ENCODE data around the gene CARD10.
"Not testable (repeated sequence)": the region's sequence is repeated elsewhere in the genome, so short reads cannot be mapped to it uniquely, and the experiment has no call there.

CARD10 gene

DNA sequence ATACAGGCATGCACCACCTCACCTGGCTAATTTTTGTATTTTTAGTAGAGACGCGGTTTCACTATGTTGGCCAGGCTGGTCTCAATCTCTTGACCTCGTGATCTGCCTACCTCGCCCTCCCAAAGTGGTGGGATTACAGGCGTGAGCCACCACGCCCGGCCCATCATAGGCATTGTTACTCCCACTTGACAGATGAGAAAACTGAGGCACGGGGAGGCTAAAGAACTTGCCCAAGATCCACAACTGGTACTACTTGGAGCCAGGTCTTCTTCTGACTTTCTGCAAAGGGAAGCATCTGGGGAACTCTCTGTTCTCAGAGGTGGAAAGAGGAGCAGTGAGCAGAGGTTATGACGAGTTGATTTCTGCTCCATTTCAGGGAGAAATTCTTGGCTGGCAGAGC, 31.7 kb upstream of the CARD10 start:
- not testable (repeated sequence) for H3K4me3 ChIP-seq (ENCODE audit: low read length); H3K9ac ChIP-seq (ENCODE audit: low read length); H3K27me3 ChIP-seq (ENCODE audit: control insufficient read depth, insufficient read depth, low read length); H3K36me3 ChIP-seq (ENCODE audit: control insufficient read depth, insufficient read depth, low read length); H3K9me3 ChIP-seq (ENCODE audit: control insufficient read depth, low read length)
- peaks cover 38% of the 10 kb centered on the region for H3K4me1 ChIP-seq (ENCODE audit: control insufficient read depth, insufficient read depth, low read length)

- Histone ChIP-seq H3K27me3 (ENCODE audit: control insufficient read depth, insufficient read depth, low read length) (no peaks in the 10 kb centered on the region), H3K4me3 (ENCODE audit: low read length) (no peak overlapping the region), H3K4me1 (ENCODE audit: control insufficient read depth, insufficient read depth, low read length) (peaks cover 50% of the 10 kb centered on the region), H3K9ac (ENCODE audit: low read length) (no peak overlapping the region), H3K9me3 (ENCODE audit: control insufficient read depth, low read length) (no peaks in the 10 kb centered on the region), H3K36me3 (ENCODE audit: control insufficient read depth, insufficient read depth, low read length) (no peaks in the 10 kb centered on the region)
Observed at GRCh38 chr22:37549704-37550059, 30.5 kb upstream of the CARD10 start.

DNA sequence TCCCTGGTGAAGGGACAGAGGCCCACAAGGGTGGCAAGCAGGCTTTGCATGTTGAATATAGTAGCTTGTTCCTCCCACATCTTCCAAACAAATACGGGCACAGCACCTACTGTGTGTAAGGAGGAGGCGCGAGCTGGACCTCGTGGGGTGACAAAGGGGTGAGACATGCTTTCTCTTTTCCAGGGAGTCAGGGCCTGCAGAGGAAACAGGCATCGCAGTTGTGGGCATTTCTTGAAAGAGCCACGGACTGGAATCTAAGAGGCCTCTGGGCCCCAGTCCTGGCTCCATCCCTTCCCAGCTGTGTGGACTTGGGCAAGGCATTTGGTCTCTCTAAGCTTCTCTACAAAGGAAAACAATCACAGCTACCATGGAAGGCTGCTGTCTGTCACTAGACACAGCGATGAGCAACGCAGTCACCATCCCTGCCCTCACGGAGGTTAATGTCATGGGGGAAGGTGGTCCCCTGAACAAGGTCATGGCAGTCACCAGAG, 28.1 kb upstream of the CARD10 start:
- Histone ChIP-seq H3K4me3 (ENCODE audit: low read length) (no peak overlapping the region), H3K27me3 (ENCODE audit: control insufficient read depth, insufficient read depth, low read length) (no peaks in the 10 kb centered on the region), H3K36me3 (ENCODE audit: control insufficient read depth, insufficient read depth, low read length) (no peaks in the 10 kb centered on the region), H3K4me1 (ENCODE audit: control insufficient read depth, insufficient read depth, low read length) (peaks cover 47% of the 10 kb centered on the region), H3K9ac (ENCODE audit: low read length) (peak overlapping the region; percentile 87), H3K9me3 (ENCODE audit: control insufficient read depth, low read length) (no peaks in the 10 kb centered on the region)

GRCh38 chr22:37546437-37547250, 27.4 kb upstream of the CARD10 start:
- no peaks in the 10 kb centered on the region for H3K27me3 ChIP-seq (ENCODE audit: control insufficient read depth, insufficient read depth, low read length)
- H3K4me3 ChIP-seq (ENCODE audit: low read length): no peak overlapping the region
- peak overlapping the region; percentile 87 for H3K9ac ChIP-seq (ENCODE audit: low read length)
- H3K9me3 ChIP-seq (ENCODE audit: control insufficient read depth, low read length): no peaks in the 10 kb centered on the region
- no peaks in the 10 kb centered on the region for H3K36me3 ChIP-seq (ENCODE audit: control insufficient read depth, insufficient read depth, low read length)
- H3K4me1 ChIP-seq (ENCODE audit: control insufficient read depth, insufficient read depth, low read length): peaks cover 47% of the 10 kb centered on the region

GRCh38 chr22:37545703-37546436, 26.7 kb upstream of the CARD10 start:
- no peaks in the 10 kb centered on the region for H3K36me3 ChIP-seq (ENCODE audit: control insufficient read depth, insufficient read depth, low read length)
- no peaks in the 10 kb centered on the region for H3K9me3 ChIP-seq (ENCODE audit: control insufficient read depth, low read length)
- peak overlapping the region; percentile 87 for H3K9ac ChIP-seq (ENCODE audit: low read length)
- peaks cover 54% of the 10 kb centered on the region for H3K4me1 ChIP-seq (ENCODE audit: control insufficient read depth, insufficient read depth, low read length)
- peak overlapping the region; percentile 31 for H3K4me3 ChIP-seq (ENCODE audit: low read length)
- no peaks in the 10 kb centered on the region for H3K27me3 ChIP-seq (ENCODE audit: control insufficient read depth, insufficient read depth, low read length)

DNA sequence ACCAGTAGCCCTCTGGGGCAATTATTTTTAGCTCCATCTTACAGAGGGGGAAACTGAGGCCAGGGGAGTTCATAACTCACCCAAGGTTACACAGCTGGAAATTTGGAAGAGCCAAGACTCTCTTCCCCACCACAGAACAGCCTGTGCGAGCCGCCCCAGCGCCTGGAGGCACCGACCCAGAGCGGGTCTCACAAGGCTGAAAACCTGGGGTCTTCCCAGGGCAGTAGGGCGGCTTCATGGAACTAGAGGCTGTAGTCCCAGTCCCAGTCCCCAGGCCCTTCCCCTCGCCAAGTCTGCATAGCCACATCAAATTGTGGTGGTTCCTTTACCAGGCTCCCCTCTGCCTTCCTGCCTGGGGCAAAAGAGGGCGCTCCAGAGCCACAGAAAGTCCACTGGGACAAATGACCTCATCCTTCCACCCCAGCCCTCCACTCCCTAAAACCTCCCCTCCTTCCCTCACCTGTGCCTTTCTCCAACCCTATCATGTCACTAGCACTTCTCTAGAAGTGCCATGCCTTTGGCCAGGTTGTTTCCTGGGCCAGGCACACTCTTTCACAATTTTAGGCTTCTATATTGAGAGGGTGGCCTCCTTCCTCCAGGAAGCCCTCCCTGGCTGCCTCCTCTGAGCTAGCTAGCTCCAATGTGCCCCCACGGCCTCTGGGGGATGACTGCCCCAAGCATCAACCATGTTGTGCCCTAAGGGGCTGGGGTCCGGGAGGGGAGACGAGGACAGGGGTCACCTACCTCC, 25.9 kb upstream of the CARD10 start:
- H3K36me3 ChIP-seq (ENCODE audit: control insufficient read depth, insufficient read depth, low read length): no peaks in the 10 kb centered on the region
- H3K27me3 ChIP-seq (ENCODE audit: control insufficient read depth, insufficient read depth, low read length): no peaks in the 10 kb centered on the region
- H3K4me3 ChIP-seq (ENCODE audit: low read length): peak overlapping the region; percentile 31
- peak overlapping the region; percentile 87 for H3K9ac ChIP-seq (ENCODE audit: low read length)
- no peaks in the 10 kb centered on the region for H3K9me3 ChIP-seq (ENCODE audit: control insufficient read depth, low read length)
- peaks cover 60% of the 10 kb centered on the region for H3K4me1 ChIP-seq (ENCODE audit: control insufficient read depth, insufficient read depth, low read length)

DNA sequence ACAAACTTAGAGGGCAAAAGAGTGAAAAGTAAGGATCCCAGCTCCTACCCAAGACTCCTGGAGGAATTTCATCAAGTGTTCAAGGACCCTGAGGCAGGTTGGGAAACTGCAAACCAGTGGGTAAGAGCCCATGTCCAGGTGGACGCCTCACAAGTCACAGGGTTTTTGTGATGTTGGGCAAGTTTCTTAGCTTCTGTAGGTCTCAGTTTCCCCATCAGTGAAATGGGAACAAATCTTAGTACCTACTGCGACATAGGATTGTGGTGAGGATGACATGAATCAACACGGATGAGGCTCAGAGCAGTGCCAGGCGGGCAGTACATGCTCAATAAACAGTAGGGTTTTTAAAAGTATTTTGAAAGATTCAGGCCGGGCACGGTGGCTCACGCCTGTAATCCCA, 23.7 kb upstream of the CARD10 start:
- Histone ChIP-seq H3K27me3 (ENCODE audit: control insufficient read depth, insufficient read depth, low read length) (no peaks in the 10 kb centered on the region), H3K9ac (ENCODE audit: low read length) (no peak overlapping the region), H3K9me3 (ENCODE audit: control insufficient read depth, low read length) (no peaks in the 10 kb centered on the region), H3K4me1 (ENCODE audit: control insufficient read depth, insufficient read depth, low read length) (peaks cover 65% of the 10 kb centered on the region), H3K4me3 (ENCODE audit: low read length) (no peak overlapping the region), H3K36me3 (ENCODE audit: control insufficient read depth, insufficient read depth, low read length) (no peaks in the 10 kb centered on the region)

GRCh38 chr22:37542416-37542815, 23.2 kb upstream of the CARD10 start:
- H3K27me3 ChIP-seq (ENCODE audit: control insufficient read depth, insufficient read depth, low read length); H3K4me3 ChIP-seq (ENCODE audit: low read length); H3K36me3 ChIP-seq (ENCODE audit: control insufficient read depth, insufficient read depth, low read length); H3K9me3 ChIP-seq (ENCODE audit: control insufficient read depth, low read length): not testable (repeated sequence)
- peaks cover 61% of the 10 kb centered on the region for H3K4me1 ChIP-seq (ENCODE audit: control insufficient read depth, insufficient read depth, low read length)
- peak overlapping the region; percentile 65 for H3K9ac ChIP-seq (ENCODE audit: low read length)

DNA sequence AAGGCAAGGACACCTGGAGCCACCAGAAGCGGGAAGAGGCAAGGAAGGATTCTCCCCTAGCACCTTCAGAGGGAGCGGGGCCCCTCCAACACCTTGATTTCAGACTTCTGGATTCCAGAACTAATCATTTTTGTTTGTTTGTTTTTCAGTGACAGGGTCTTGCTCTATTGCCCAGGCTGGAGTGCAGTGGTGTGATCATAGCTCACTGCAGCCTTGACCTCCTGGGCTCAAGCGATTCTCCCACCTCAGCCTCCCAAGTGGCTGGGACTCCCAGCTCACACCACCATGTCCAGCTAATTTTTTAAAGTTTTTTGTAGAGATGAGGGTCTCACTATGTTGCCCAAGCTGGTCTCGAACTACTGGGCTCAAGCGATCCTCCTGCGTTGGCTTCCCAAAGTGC, 20.6 kb upstream of the CARD10 start:
- H3K9me3 ChIP-seq (ENCODE audit: control insufficient read depth, low read length); H3K36me3 ChIP-seq (ENCODE audit: control insufficient read depth, insufficient read depth, low read length); H3K27me3 ChIP-seq (ENCODE audit: control insufficient read depth, insufficient read depth, low read length); H3K4me3 ChIP-seq (ENCODE audit: low read length); H3K9ac ChIP-seq (ENCODE audit: low read length): not testable (repeated sequence)
- H3K4me1 ChIP-seq (ENCODE audit: control insufficient read depth, insufficient read depth, low read length): peaks cover 34% of the 10 kb centered on the region

- H3K9me3 ChIP-seq (ENCODE audit: control insufficient read depth, low read length): no peaks in the 10 kb centered on the region
- H3K36me3 ChIP-seq (ENCODE audit: control insufficient read depth, insufficient read depth, low read length): no peaks in the 10 kb centered on the region
- peak overlapping the region; percentile 0 for H3K4me3 ChIP-seq (ENCODE audit: low read length)
- no peaks in the 10 kb centered on the region for H3K27me3 ChIP-seq (ENCODE audit: control insufficient read depth, insufficient read depth, low read length)
- peaks cover 40% of the 10 kb centered on the region for H3K4me1 ChIP-seq (ENCODE audit: control insufficient read depth, insufficient read depth, low read length)
- peak overlapping the region; percentile 32 for H3K9ac ChIP-seq (ENCODE audit: low read length)
Observed at GRCh38 chr22:37538590-37539357, 19.6 kb upstream of the CARD10 start.

DNA sequence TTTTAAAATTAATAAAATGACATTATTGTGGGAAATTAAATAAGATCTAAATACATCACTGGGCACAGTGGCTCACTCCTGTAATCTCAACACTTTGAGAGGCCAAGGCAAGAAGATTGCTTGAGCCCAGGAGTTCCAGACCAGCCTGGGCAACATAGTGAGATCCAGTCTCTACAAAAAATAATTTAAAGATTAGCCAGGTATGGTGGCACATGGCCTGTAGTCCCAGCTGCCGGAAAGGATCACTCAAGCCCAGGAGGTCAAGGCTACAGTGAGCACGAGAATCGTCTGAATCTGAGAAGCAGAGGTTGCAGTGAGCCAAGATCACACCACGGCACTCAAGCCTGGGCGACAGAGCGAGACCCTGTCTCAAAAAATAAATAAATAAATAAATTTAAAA, 15.9 kb upstream of the CARD10 start:
- peaks cover 24% of the 10 kb centered on the region for H3K4me1 ChIP-seq (ENCODE audit: control insufficient read depth, insufficient read depth, low read length)
- no peaks in the 10 kb centered on the region for H3K36me3 ChIP-seq (ENCODE audit: control insufficient read depth, insufficient read depth, low read length)

More for the DNA sequence above, 15.9 kb upstream of the CARD10 start:
- no peaks in the 10 kb centered on the region for H3K9me3 ChIP-seq (ENCODE audit: control insufficient read depth, low read length)
- no peak overlapping the region for H3K9ac ChIP-seq (ENCODE audit: low read length)
- no peaks in the 10 kb centered on the region for H3K27me3 ChIP-seq (ENCODE audit: control insufficient read depth, insufficient read depth, low read length)
- no peak overlapping the region for H3K4me3 ChIP-seq (ENCODE audit: low read length)

Data from mucosa of stomach (tissue), 1 donor.